ENCODE results near the gene CALML3. TPM values are rescaled to one million over a fixed set of nuclear protein-coding genes. Genes with fewer than 3 reads are reported as not detected.
"Not testable (repeated sequence)": the region's sequence is repeated elsewhere in the genome, so short reads cannot be mapped to it uniquely, and the experiment has no call there.

The CALML3 gene
- 9.4 TPM for total RNA-seq

GRCh38 chr10:5524641-5525560 is at the start of gene CALML3:
CALML3 (plus strand) TSS chr10:5524961; CDS start chr10:5525086, 125 bp downstream.
- DNase-seq = no peak

DNA sequence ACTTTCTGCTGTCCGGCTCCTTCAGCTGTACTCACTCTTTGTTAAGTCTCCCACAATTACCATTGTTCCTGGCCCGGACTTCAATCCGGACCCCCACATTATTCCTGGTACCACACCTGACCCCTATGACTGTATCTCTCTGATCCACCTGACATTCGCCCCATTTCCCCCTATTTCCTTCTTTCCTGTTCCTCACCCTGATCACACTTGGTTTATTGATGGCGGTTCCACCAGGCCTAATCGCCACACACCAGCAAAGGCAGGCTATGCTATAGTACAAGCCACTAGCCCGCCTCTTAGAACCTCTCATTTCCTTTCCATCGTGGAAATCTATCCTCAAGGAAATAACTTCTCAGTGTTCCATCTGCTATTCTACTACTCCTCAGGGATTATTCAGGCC is 49.7 kb upstream of the CALML3 start:
- not testable (repeated sequence) for DNase-seq

- not testable (repeated sequence) for DNase-seq
Measured at GRCh38 chr10:5475974-5476807, 48.6 kb upstream of the CALML3 start.

DNA sequence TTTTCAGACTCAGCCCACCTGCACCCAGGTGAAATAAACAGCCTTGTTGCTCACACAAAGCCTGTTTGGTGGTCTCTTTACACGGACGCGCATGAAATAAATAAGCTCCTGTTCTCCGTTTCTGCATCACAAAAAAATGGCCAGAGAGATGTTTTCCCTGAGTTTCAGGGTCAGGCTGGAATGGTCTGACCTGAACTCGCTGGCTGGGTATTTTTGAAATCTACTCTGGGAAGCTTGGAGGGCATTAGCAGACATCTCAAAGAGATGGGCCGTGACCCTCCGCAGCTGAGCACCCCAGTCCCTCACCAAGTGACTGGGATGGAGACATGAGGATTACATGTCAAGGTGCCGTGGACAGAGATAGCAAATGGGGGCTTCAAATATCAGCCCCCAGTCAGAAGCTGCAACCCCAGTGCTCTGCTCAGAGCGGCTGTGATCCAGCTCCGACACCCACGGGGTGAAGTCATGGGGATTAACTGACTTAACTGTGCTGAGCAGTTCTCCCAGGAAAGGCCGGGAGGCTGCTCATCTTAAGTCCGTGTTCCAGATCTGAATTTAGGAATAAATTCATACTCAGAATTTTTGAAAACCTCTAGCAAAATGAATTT is 47.7 kb upstream of the CALML3 start:
- peak; percentile 73 for DNase-seq

DNA sequence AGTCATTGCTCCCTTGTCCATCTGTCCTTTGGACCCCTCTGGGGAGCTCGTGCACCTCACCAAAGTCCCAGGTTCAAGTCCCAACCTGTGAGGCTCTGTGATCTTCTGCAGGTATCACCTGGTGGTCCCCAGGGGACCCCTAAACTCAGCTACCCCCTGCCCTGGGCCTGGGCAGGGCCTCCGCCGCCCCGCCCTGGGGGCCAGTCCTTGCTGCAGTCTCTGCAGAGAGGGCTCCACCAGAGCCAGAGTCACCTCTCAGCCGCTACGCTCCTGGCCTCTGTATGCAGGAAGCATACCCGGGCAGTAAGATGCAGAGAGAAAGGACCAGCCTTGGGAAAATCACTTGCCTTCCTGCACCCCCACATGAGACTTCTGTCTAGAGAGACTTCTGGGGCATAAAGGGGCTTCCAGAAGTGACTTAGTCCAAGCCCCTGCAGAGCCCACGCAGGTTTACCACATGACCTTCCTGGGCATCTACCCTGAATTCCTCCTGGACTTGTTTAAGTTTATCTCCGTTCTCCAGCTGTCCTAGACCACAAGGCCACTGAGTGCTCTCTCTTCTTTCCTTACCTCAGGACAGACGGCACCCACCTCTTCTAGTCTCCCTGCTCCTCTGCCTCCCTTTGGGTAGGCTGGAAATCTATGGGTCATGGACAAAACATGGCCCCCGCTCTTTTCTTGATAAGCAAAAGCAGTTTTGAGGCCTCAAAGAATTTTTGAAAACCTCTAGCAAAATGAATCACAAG is 46.6 kb upstream of the CALML3 start:
- DNase-seq = no peak

- DNase-seq = no peak
Measured at GRCh38 chr10:5478694-5479305, 46.0 kb upstream of the CALML3 start.

- DNase-seq = no peak
Measured at GRCh38 chr10:5479481-5480161, 45.1 kb upstream of the CALML3 start.

GRCh38 chr10:5480162-5480941 is 44.4 kb upstream of the CALML3 start:
- DNase-seq = peak; percentile 56

DNA sequence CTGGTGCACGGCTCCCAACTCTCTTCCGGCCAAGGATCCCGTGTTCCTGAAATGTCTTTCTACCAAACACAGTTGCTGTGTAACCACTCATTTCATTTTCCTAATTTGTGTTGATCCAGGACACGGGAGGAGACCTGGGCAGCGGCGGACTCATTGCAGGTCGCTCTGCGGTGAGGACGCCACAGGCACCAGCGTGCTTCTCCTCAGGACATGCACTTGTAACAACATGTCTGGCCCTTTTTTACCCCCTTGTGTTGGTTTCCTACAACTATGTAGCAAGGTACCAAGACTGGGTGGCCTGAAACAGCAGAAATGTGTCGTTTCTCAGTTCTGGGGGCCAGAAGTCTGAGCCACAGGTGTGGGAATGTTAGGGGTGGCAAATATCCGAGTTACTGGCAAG is 43.6 kb upstream of the CALML3 start:
- DNase-seq = no peak

GRCh38 chr10:5482016-5482415 is 42.7 kb upstream of the CALML3 start:
- DNase-seq = no peak

GRCh38 chr10:5484205-5484604 is 40.6 kb upstream of the CALML3 start:
- DNase-seq = no peak

DNA sequence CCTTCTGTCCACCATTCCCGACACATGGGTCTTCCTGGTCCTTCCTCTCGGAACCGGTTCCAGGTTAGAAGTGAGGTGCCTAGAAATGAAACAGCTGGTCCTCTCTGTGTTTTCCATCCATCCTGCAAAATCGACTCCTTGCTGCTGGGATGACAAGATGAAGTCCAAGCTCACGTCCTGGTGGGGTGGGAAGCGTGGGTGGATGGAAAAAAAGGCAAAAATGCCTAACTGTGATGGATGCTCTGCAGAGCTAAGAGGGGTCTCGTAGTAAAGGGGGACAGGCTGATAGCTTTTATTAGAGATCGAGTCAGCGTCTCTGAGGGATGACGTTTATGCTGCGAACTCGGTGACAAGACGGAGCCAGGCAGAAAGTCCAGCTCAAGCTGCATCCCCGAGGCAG is 39.5 kb upstream of the CALML3 start:
- no peak for DNase-seq

DNA sequence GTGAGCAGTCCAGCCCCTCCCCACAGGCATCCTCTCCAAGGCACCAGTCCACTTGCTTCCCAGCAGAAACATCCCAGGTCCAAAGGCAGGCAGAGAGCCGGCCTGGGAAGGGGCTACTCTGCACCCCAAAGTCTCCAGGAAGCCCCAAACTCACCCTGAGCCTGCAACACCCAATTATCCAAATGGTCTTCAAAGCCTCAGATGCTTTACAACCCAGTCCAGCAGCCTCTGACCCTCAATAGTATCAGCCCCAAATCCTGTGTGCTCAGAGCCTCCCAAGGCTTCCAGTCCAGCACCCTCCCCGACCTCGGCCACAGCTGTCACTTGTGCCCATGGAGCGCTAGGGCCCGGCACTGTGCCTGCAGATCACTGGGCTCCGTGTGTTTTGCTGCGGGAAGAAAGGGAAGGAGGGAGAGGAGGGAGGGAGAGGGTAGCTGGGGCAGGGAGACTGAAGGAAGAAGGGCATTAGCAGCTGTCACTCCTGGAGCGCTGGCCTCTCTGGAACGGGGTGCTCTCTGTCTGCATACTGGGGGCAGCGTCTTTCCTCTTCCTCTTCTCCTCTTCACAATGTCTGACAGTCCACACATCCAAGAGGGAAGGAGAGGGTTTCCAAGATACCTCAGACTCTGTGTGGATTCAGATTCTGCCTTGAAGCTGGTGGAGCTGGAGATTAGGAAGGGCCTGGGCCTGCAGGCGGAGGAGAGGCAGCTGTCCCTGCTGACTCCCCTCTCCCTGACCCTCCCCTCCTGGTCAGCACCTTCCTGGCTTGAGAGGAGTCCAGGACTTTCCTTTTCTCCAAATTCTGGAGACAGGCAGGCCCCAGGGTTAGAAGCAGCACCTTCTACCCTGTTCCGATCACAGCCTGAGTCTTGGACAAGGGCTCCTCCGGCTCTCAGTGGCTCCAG is 38.6 kb upstream of the CALML3 start:
- peak; percentile 54 for DNase-seq

- DNase-seq = no peak
Measured at GRCh38 chr10:5486853-5487235, 37.9 kb upstream of the CALML3 start.

GRCh38 chr10:5488272-5489161 is 36.2 kb upstream of the CALML3 start:
- peak; percentile 62 for DNase-seq

- DNase-seq = no peak
Measured at GRCh38 chr10:5490032-5490431, 34.7 kb upstream of the CALML3 start.

- DNase-seq = no peak
Measured at GRCh38 chr10:5490698-5491464, 33.9 kb upstream of the CALML3 start.
